Loucy (cell line): ENCODE measurements around the gene RITA1.

Source experiments
- H2AFZ ChIP-seq: fragments of 200-600 bp; sonication (generic); 2 replicates; pipeline ENCODE4 v1.6.0; 2016; ENCODE audit warnings: antibody characterized with exemption, mild to moderate bottlenecking, low read length, moderate library complexity
- H3F3A ChIP-seq: fragments of 200-600 bp; 2 replicates; pipeline ENCODE4 v1.6.0; 2016; ENCODE audit warnings: antibody characterized with exemption, low read depth, mild to moderate bottlenecking
- H3K27me3 ChIP-seq: fragments of 200-600 bp; sonication (generic); 2 replicates; pipeline ENCODE4 v1.6.1; 2014; ENCODE audit warnings: low read length, mild to moderate bottlenecking; ENCODE audit not compliant: insufficient read depth, poor library complexity, severe bottlenecking
- H3K36me3 ChIP-seq: fragments of 200-600 bp; sonication (generic); 2 replicates; pipeline ENCODE4 v1.6.1; 2016; ENCODE audit warnings: low read length; ENCODE audit not compliant: insufficient read depth
- H3K4me1 ChIP-seq: fragments of 200-600 bp; sonication (generic); 2 replicates; pipeline ENCODE4 v1.5.1; 2014; ENCODE audit warnings: low read length, mild to moderate bottlenecking; ENCODE audit not compliant: insufficient read depth, poor library complexity, severe bottlenecking
- H3K4me2 ChIP-seq: fragments of 200-600 bp; sonication (generic); 2 replicates; pipeline ENCODE4 v1.6.0; 2014; ENCODE audit warnings: antibody characterized with exemption, low read length, low read depth, mild to moderate bottlenecking; ENCODE audit not compliant: poor library complexity, severe bottlenecking
- H3K4me3 ChIP-seq: fragments of 200-600 bp; sonication (generic); 2 replicates; pipeline ENCODE4 v1.5.1; 2014; ENCODE audit warnings: low read length, mild to moderate bottlenecking, mixed read lengths; ENCODE audit not compliant: poor library complexity, severe bottlenecking
- H3K79me2 ChIP-seq: fragments of 200-600 bp; sonication (generic); 2 replicates; pipeline ENCODE4 v1.6.1; 2014; ENCODE audit warnings: low read length; ENCODE audit not compliant: insufficient read depth
- H3K9ac ChIP-seq: fragments of 200-600 bp; sonication (generic); 2 replicates; pipeline ENCODE4 v1.6.0; 2014; ENCODE audit warnings: mild to moderate bottlenecking, low read depth, low read length, moderate library complexity; ENCODE audit not compliant: poor library complexity, severe bottlenecking
- H3K9me2 ChIP-seq: fragments of 200-600 bp; sonication (generic); replicated peaks from 2 replicates; pipeline ENCODE4 v1.6.1; 2016; ENCODE audit warnings: low read depth, low read length, mixed read lengths
- H3K9me3 ChIP-seq: fragments of 200-600 bp; sonication (generic); 2 replicates; pipeline ENCODE4 v1.6.1; 2014; ENCODE audit warnings: mild to moderate bottlenecking, antibody characterized with exemption, low read length, low read depth; ENCODE audit not compliant: insufficient read depth
- H4K20me1 ChIP-seq: fragments of 200-600 bp; sonication (generic); 2 replicates; pipeline ENCODE4 v1.6.0; 2014; ENCODE audit warnings: antibody characterized with exemption, low read length, mild to moderate bottlenecking; ENCODE audit not compliant: insufficient read depth, poor library complexity, severe bottlenecking
- EZH2phosphoT487 ChIP-seq: fragments of 200-600 bp; IDR thresholded peaks from 2 replicates; pipeline ENCODE4 v1.6.1; 2018; ENCODE audit warnings: antibody characterized with exemption, mild to moderate bottlenecking, moderate library complexity, borderline replicate concordance
- TF ChIP-seq, protein P1 (sequence below): fragments of 200-600 bp; sonication (generic); conservative IDR thresholded peaks from 2 replicates; pipeline ENCODE4 v1.5.1; 2014; ENCODE audit warnings: mild to moderate bottlenecking, antibody characterized with exemption, low read length

The RITA1 gene

DNA sequence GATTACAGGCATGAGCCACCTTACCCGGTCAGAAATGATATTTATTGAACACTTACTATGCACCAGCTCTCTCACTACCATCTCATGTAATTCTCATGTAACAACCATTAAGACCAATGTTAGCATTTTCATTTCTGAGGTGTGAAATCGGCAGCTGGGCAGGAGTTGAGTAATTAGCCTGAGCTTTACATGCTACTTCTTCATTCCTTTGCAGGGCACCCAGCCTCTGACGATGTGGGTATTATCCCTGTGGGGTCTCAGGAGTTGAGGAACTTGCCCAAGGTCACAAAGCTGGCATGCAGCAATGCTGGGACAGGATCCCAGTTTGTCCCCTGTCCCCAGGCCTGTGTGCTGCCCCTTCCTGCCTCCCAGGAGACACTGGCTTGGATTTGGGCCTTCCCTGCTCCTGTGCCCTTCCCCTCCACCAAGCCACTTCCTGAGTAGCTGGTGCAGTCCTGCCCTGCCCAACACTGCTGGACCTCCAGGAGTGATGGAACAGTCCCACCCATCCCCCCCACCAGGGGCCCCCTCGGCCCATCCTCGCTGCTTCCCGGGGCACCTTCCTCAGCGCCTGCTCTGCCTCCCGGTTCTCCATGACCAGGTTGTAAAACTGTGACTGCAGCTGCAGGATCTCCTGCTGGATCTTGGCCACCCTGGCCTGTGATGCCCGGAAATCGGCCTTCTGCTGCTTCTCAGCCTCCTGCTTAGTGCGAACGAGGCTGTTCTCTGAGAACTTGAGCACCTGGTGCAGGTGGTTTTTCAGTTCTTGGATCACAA, 14.7 kb downstream of the RITA1 start:
- peaks cover 6% of the 10 kb centered on the region for H3K4me1 ChIP-seq
- no peaks in the 10 kb centered on the region for H3K9me2 ChIP-seq
- TF ChIP-seq EZH2phosphoT487, result no peak
- TF ChIP-seq, protein P1, sequence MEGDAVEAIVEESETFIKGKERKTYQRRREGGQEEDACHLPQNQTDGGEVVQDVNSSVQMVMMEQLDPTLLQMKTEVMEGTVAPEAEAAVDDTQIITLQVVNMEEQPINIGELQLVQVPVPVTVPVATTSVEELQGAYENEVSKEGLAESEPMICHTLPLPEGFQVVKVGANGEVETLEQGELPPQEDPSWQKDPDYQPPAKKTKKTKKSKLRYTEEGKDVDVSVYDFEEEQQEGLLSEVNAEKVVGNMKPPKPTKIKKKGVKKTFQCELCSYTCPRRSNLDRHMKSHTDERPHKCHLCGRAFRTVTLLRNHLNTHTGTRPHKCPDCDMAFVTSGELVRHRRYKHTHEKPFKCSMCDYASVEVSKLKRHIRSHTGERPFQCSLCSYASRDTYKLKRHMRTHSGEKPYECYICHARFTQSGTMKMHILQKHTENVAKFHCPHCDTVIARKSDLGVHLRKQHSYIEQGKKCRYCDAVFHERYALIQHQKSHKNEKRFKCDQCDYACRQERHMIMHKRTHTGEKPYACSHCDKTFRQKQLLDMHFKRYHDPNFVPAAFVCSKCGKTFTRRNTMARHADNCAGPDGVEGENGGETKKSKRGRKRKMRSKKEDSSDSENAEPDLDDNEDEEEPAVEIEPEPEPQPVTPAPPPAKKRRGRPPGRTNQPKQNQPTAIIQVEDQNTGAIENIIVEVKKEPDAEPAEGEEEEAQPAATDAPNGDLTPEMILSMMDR, result no peak
- no peaks in the 10 kb centered on the region for H3K27me3 ChIP-seq
- H3K9me3 ChIP-seq, result no peaks in the 10 kb centered on the region
- no peak overlapping the region for H3K4me3 ChIP-seq
- H3K9ac ChIP-seq, result no peak overlapping the region
- H3K79me2 ChIP-seq, result no peaks in the 10 kb centered on the region
- no peak overlapping the region for H2AFZ ChIP-seq
- H4K20me1 ChIP-seq, result no peaks in the 10 kb centered on the region
- no peaks in the 10 kb centered on the region for H3K36me3 ChIP-seq
- no peaks in the 10 kb centered on the region for H3F3A ChIP-seq
- H3K4me2 ChIP-seq, result no peak overlapping the region

DNA sequence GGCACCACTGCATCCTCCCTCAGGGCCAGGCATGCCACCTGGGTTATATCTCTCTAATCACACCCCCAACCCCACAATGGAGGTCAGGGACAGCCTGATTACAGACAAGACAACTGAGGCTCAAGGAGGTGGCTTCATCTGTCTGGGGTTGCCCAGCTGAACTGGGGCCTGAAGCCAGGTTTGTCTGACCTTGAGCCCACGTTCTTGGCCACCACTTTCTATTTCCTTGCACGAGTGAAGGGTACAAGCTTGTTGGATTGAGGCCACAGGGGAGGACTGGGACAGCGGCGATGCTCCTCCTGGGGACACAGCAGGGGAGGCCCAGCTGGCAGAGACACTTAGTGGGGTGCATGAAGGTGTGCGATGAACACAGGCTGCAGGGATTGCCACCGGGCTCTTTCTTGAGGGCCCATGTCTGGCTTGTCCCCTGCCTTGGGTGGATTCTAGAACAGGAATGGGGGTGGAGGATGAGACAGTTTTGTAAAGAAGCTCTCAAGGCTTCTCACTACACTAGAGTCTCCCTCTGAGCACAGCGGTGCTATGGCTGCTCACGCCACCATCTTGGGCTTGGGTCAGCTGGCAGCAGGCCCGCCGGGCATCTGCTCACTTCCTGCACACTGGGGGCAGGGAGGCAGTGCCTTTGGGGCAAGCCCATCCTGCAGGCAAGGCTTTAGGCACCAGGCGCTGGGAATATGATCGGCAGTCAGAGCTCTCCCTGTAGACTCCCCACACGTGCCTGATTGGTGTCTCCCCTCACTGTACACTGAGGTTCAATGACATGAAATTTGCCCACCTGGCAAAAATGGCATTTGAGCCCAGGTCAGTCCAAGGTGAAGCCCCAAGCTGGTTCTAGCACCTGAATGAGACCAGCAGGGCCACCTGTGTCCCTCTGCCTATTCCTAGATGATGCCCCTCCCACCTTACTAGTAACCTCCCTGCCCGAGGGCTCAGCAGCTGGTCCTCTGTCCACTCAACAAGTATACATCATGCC, 16.0 kb downstream of the RITA1 start:
- Histone ChIP-seq H2AFZ (no peak overlapping the region), H3K9me3 (no peaks in the 10 kb centered on the region), H3K36me3 (no peaks in the 10 kb centered on the region), H3K4me3 (no peak overlapping the region), H3K4me1 (peaks cover 10% of the 10 kb centered on the region), H3K79me2 (no peaks in the 10 kb centered on the region), H4K20me1 (no peaks in the 10 kb centered on the region), H3F3A (no peaks in the 10 kb centered on the region), H3K9me2 (no peaks in the 10 kb centered on the region), H3K27me3 (no peaks in the 10 kb centered on the region), H3K4me2 (no peak overlapping the region), H3K9ac (no peak overlapping the region)
- TF ChIP-seq, protein P1, result no peak
- TF ChIP-seq EZH2phosphoT487, result no peak

DNA sequence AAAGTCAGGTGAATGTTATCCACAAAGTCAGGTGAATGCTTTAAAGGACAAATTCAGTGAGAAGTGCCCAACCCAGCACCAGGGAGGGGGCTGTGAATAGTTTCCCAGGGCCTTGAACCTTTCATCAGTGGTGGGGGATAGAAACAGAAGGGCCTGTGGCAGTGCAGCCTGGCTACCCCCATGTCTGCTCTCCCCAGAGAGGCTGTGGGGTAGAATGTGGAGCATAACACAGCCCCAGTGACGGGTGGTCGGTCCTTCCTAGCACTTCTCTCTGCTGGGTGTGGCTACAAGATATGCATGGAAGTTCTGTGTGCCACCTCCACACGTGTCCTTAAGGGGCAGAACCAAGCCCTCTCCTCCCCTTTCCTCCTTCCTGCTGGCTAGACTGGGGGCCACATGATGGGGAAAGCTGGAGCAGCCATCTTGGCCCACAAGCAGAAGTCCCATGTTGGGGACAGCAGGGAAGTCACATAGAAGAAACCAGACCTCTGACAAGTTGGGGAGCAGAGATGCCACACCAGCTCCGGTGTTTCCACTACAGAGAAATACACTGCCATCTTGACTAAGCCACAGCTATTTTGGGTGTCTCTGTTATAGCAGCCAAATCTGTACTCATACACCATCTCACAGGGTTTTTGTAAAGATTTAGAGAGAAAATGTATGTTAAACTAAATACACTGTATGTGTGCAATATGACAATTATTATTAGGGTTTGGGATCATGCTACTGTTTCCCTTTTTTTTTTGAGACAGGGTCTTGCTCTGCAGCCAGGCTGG, 17.0 kb downstream of the RITA1 start:
- no peaks in the 10 kb centered on the region for H3K79me2 ChIP-seq
- no peaks in the 10 kb centered on the region for H4K20me1 ChIP-seq
- H3K9ac ChIP-seq, result no peak overlapping the region
- TF ChIP-seq, protein P1, result no peak
- TF ChIP-seq EZH2phosphoT487, result no peak
- no peak overlapping the region for H2AFZ ChIP-seq
- no peaks in the 10 kb centered on the region for H3F3A ChIP-seq
- H3K4me2 ChIP-seq, result no peak overlapping the region
- no peaks in the 10 kb centered on the region for H3K36me3 ChIP-seq
- no peaks in the 10 kb centered on the region for H3K9me3 ChIP-seq
- H3K4me3 ChIP-seq, result no peak overlapping the region
- H3K4me1 ChIP-seq, result peaks cover 20% of the 10 kb centered on the region
- no peaks in the 10 kb centered on the region for H3K9me2 ChIP-seq
- H3K27me3 ChIP-seq, result no peaks in the 10 kb centered on the region
